Smooth muscle cell (in vitro differentiated cells): ENCODE measurements around the gene TTLL4. TPM values are rescaled to one million over a fixed set of nuclear protein-coding genes. Genes with fewer than 3 reads are reported as not detected.

ENCODE experiments used
- DNase-seq: peaks from one replicate; lab custom pipeline; 2025; ENCODE audit not compliant: unreplicated experiment; lab: John Stamatoyannopoulos, UW
- H2AFZ ChIP-seq: fragments of 200-600 bp; sonication (generic); 2 replicates; pipeline ENCODE4 v1.6.0; 2016; ENCODE audit warnings: antibody characterized with exemption, low read depth, mild to moderate bottlenecking
- H3F3A ChIP-seq: fragments of 200-600 bp; sonication (generic); 2 replicates; pipeline ENCODE4 v1.6.0; 2017; ENCODE audit warnings: antibody characterized with exemption, low read depth
- H3K27ac ChIP-seq: fragments of 200-600 bp; sonication (generic); 2 replicates; pipeline ENCODE4 v1.5.1; 2016; ENCODE audit warnings: low read depth, mild to moderate bottlenecking
- H3K27me3 ChIP-seq: fragments of 200-600 bp; sonication (generic); 2 replicates; pipeline ENCODE4 v1.6.1; 2016; ENCODE audit warnings: low read depth, mild to moderate bottlenecking
- H3K36me3 ChIP-seq: fragments of 200-600 bp; sonication (generic); 2 replicates; pipeline ENCODE4 v1.5.1; 2016; ENCODE audit warnings: low read depth
- H3K4me1 ChIP-seq: fragments of 200-600 bp; sonication (generic); 2 replicates; pipeline ENCODE4 v1.5.1; 2016; ENCODE audit warnings: low read depth
- H3K4me2 ChIP-seq: fragments of 200-600 bp; sonication (generic); 2 replicates; pipeline ENCODE4 v1.6.0; 2016; ENCODE audit warnings: mild to moderate bottlenecking
- H3K4me3 ChIP-seq: fragments of 200-600 bp; sonication (generic); 2 replicates; pipeline ENCODE4 v1.5.1; 2016; ENCODE audit warnings: mild to moderate bottlenecking
- H3K79me2 ChIP-seq: fragments of 200-600 bp; sonication (generic); 2 replicates; pipeline ENCODE4 v1.6.0; 2016; ENCODE audit warnings: low read depth, mild to moderate bottlenecking
- H3K9ac ChIP-seq: fragments of 200-600 bp; sonication (generic); 2 replicates; pipeline ENCODE4 v1.6.0; 2016; ENCODE audit warnings: low read depth
- H3K9me3 ChIP-seq: fragments of 200-600 bp; sonication (generic); replicated peaks from 2 replicates; pipeline ENCODE4 v1.5.1; 2016; ENCODE audit warnings: low read depth
- H4K20me1 ChIP-seq: fragments of 200-600 bp; sonication (generic); 2 replicates; pipeline ENCODE4 v1.6.0; 2016; ENCODE audit warnings: low read depth
- CTCF ChIP-seq: fragments of 200-600 bp; sonication (generic); IDR thresholded peaks from 2 replicates; pipeline ENCODE4 v1.5.1; 2017; ENCODE audit warnings: borderline replicate concordance, mild to moderate bottlenecking, antibody characterized with exemption; ENCODE audit not compliant: insufficient read depth, poor library complexity, severe bottlenecking
- WGBS: methylation state at CpG from one replicate; pipeline ENCODE4 v1.1.7; 2016; ENCODE audit warnings: low lambda C conversion rate; 5-methylcytosine and 5-hydroxymethylcytosine counted together
- polyA plus RNA-seq: library from polyadenylated mRNA; unstranded; fragments of >200 nt; fragmentation: Nextera tagmentation; extraction: Ambion mirVana; gene quantifications from 2 replicates; pipeline ENCODE4 v1.2.1, GENCODE V29; 2016
- total RNA-seq: library from RNA; depleted of rRNA; stranded (reverse); fragments of >200 nt; gene quantifications from 2 replicates; pipeline ENCODE4 v1.2.3, GENCODE V29; 2014

Gene TTLL4
- total and polyA plus RNA-seq, 2 experiments from 2014 or later = 21.5 to 22.5 TPM

- 94% methylated on average over 6 of the region's 6 CpGs for WGBS
Measured at GRCh38 chr2:218727502-218728165, 17.0 kb downstream of the TTLL4 start.

GRCh38 chr2:218729640-218730039, 19.0 kb downstream of the TTLL4 start:
- DNase-seq = no peak
- no peak for TF ChIP-seq CTCF
- H3K4me2 ChIP-seq = no peak overlapping the region
- H3K9me3 ChIP-seq = peaks cover 10% of the 10 kb centered on the region
- no peaks in the 10 kb centered on the region for H4K20me1 ChIP-seq
- H3K79me2 ChIP-seq = peaks cover 64% of the 10 kb centered on the region
- no peak overlapping the region for H2AFZ ChIP-seq
- H3K4me1 ChIP-seq = peaks cover 12% of the 10 kb centered on the region
- no peak overlapping the region for H3K9ac ChIP-seq
- H3K27ac ChIP-seq = no peak overlapping the region
- H3K4me3 ChIP-seq = no peak overlapping the region
- 99% methylated on average over 3 of the region's 3 CpGs for WGBS
- no peaks in the 10 kb centered on the region for H3K27me3 ChIP-seq
- peaks cover 23% of the 10 kb centered on the region for H3F3A ChIP-seq
- H3K36me3 ChIP-seq = no peaks in the 10 kb centered on the region

More at GRCh38 chr2:218727502-218728165, 17.0 kb downstream of the TTLL4 start:
- Histone ChIP-seq H3K4me3 (no peak overlapping the region), H3K4me2 (no peak overlapping the region), H3K9me3 (peaks cover 10% of the 10 kb centered on the region), H3K4me1 (peaks cover 10% of the 10 kb centered on the region), H4K20me1 (peaks cover 16% of the 10 kb centered on the region), H3K27me3 (no peaks in the 10 kb centered on the region), H3F3A (peaks cover 15% of the 10 kb centered on the region), H2AFZ (no peak overlapping the region), H3K9ac (no peak overlapping the region), H3K79me2 (peaks cover 63% of the 10 kb centered on the region), H3K36me3 (no peaks in the 10 kb centered on the region), H3K27ac (no peak overlapping the region)
- no peak for DNase-seq
- TF ChIP-seq CTCF = peak; percentile 41

GRCh38 chr2:218732052-218732760, 21.6 kb downstream of the TTLL4 start:
- peak overlapping the region; percentile 69 for H3K4me2 ChIP-seq
- H3K36me3 ChIP-seq = no peaks in the 10 kb centered on the region
- H3K27ac ChIP-seq = peak overlapping the region; percentile 94
- DNase-seq = no peak
- H2AFZ ChIP-seq = no peak overlapping the region
- H3F3A ChIP-seq = peaks cover 23% of the 10 kb centered on the region
- H3K9me3 ChIP-seq = no peaks in the 10 kb centered on the region
- H3K27me3 ChIP-seq = no peaks in the 10 kb centered on the region
- H3K9ac ChIP-seq = peak overlapping the region; percentile 56
- H4K20me1 ChIP-seq = peaks cover 13% of the 10 kb centered on the region
- 96% methylated on average over 5 of the region's 5 CpGs for WGBS
- H3K4me1 ChIP-seq = peaks cover 12% of the 10 kb centered on the region
- H3K79me2 ChIP-seq = peaks cover 49% of the 10 kb centered on the region
- no peak for TF ChIP-seq CTCF
- H3K4me3 ChIP-seq = no peak overlapping the region
